Measurements from ENCODE around the gene PLCG2.
"Not testable (repeated sequence)": the region's sequence is repeated elsewhere in the genome, so short reads cannot be mapped to it uniquely, and the experiment has no call there.

Gene PLCG2

GRCh38 chr16:81938326-81939163 lies 159.5 kb downstream of the PLCG2 start:
- no peak for DNase-seq (ENCODE audit: low read depth in 2 of 2)

- no peak for DNase-seq (ENCODE audit: low read depth in 2 of 2)
Measured at GRCh38 chr16:81939164-81940056, 160.3 kb downstream of the PLCG2 start.

- no peak for DNase-seq (ENCODE audit: low read depth in 2 of 2)
Measured at GRCh38 chr16:81940781-81941560, 161.9 kb downstream of the PLCG2 start.

- DNase-seq (ENCODE audit: low read depth in 2 of 2) = no peak
Measured at GRCh38 chr16:81942007-81942601, 163.0 kb downstream of the PLCG2 start.

GRCh38 chr16:81945665-81946064 lies 166.6 kb downstream of the PLCG2 start:
- DNase-seq (ENCODE audit: low read depth in 2 of 2) = no peak

GRCh38 chr16:81946206-81946605 lies 167.1 kb downstream of the PLCG2 start:
- no peak for DNase-seq (ENCODE audit: low read depth in 2 of 2)

- no peak for DNase-seq (ENCODE audit: low read depth in 2 of 2)
Measured at GRCh38 chr16:81951564-81951963, 172.5 kb downstream of the PLCG2 start.

- no peak for DNase-seq (ENCODE audit: low read depth in 2 of 2)
Measured at GRCh38 chr16:81956213-81956948, 177.3 kb downstream of the PLCG2 start.

GRCh38 chr16:81964808-81965207 lies 185.7 kb downstream of the PLCG2 start:
- DNase-seq (ENCODE audit: low read depth in 2 of 2) = no peak

- no peak for DNase-seq (ENCODE audit: low read depth in 2 of 2)
Measured at GRCh38 chr16:81967358-81967757, 188.3 kb downstream of the PLCG2 start.

GRCh38 chr16:81971853-81972252 lies 192.8 kb downstream of the PLCG2 start:
- DNase-seq (ENCODE audit: low read depth in 2 of 2) = no peak

GRCh38 chr16:81973737-81974136 lies 194.6 kb downstream of the PLCG2 start:
- DNase-seq (ENCODE audit: low read depth in 2 of 2) = no peak

GRCh38 chr16:81975637-81976036 lies 196.5 kb downstream of the PLCG2 start:
- no peak for DNase-seq (ENCODE audit: low read depth in 2 of 2)

GRCh38 chr16:81977335-81977942 lies 198.3 kb downstream of the PLCG2 start:
- not testable (repeated sequence) for DNase-seq (ENCODE audit: low read depth in 2 of 2)

GRCh38 chr16:81987121-81987520 lies 208.0 kb downstream of the PLCG2 start:
- no peak for DNase-seq (ENCODE audit: low read depth in 2 of 2)

- no peak for DNase-seq (ENCODE audit: low read depth in 2 of 2)
Measured at GRCh38 chr16:81987706-81988105, 208.6 kb downstream of the PLCG2 start.

GRCh38 chr16:81992859-81993258 lies 213.8 kb downstream of the PLCG2 start:
- DNase-seq (ENCODE audit: low read depth in 2 of 2) = no peak

- DNase-seq (ENCODE audit: low read depth in 2 of 2) = no peak
Measured at GRCh38 chr16:81994485-81994884, 215.4 kb downstream of the PLCG2 start.

GRCh38 chr16:81995651-81996050 lies 216.6 kb downstream of the PLCG2 start:
- DNase-seq (ENCODE audit: low read depth in 2 of 2) = no peak

Data from stimulated activated CD8-positive, alpha-beta memory T cell treated with anti-CD3 and anti-CD28 coated beads, Interleukin-2, amount 100 ng/mL, for 48 hours (primary cell).